Measurements from ENCODE around the gene MYO9B. TPM values are rescaled to one million over a fixed set of nuclear protein-coding genes. Genes with fewer than 3 reads are reported as not detected.
A peak's percentile ranks its signal among the peaks of the same experiment; 100 is the strongest.
"Not testable (repeated sequence)": the region's sequence is repeated elsewhere in the genome, so short reads cannot be mapped to it uniquely, and the experiment has no call there.

Gene MYO9B
- total RNA-seq, 1 donor from 2014 or later: 27.4 TPM

DNA sequence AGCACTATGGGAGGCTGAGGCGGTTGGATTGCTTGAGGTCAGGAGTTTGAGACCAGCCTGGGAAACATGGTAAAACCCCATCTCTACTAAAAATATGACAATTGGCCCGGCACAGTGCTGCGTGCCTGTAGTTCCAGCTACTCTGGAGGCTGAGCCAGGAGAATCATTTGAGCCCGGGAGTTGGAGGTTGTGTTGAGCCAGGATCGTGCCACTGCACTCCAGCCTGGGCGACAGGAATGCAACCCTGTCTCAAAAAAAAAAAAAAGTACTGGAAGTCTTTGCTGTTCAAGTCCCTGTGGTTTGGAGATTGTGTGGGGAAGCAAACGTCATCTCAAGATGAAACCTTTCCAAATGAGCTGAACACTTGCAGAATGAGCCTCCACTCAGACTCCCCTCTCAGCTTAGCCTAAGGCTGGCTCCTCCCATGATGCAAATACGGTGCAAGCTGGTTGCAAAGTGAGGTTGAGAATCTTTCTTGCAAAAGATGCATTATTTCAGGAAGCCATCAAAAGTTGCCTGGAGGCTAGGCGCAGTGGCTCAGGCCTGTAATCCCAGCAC is 46.2 kb downstream of the MYO9B start:
- no peak for ATAC-seq

DNA sequence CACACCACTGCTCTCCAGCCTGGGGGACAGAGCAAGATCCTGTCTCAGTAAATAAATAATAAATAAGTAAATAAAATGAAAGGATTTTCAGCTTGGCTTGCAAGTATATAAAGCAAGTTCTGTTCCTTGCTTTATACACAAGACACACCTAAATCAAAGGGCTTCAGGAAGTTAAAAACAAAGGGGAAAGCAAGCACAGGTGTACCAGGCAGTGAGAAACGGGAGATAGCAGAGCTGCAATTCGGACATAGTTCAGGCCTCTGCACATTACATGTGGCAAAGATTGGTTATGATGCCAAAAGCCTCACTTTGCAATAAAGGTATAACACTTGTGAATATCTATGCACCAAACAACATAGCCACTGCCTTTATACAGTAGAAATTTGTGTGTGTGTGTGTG is 47.5 kb downstream of the MYO9B start:
- ATAC-seq: no peak

DNA sequence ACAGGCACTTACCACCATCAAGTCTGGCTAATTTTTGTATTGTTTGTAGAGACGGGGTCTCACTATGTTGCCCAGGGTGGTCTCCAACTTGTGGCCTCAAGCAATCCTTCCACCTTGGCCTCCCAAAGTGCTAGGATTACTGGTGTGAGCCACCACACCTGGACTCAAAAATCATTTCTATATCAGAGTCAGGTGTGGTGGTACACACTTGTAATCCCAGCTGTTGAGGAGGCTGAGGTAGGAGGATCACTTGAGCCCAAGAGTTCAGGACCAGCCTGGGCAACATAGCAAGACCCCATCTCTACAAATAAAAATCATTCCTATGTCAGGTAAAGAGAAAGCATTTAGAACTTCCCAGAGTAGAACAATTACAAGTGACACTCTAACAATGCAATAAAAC is 48.4 kb downstream of the MYO9B start:
- no peak for ATAC-seq

DNA sequence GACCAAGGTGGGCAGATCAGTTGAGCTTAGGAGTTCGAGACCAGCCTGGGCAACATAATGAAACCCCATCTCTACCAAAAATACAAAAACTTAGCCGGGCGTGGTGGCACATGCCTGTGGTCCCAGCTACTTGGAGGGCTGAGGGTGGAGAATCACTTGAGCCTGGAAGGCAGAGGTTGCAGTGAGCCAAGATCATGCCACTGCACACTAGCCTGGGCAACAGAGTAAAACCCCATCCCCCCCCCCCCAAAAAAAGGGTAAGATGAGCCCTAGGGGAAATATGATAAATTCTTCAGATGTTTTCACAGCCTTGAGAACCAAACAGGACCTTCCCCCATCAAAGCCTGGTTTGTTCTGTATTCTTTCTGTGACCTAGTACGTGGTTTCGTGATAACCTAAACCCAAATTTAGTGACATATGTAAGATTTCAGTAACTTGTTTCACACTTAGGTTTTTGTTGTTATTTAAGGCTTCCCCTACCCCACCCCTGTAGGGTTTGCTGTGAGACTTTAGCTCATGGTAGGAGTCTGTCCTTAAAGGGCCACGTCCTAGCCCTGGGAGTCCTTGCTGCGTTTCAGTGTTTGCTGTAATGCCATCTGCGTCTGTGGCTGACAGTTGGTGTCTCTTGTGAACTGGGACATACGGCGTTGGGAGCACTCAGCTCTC is 49.6 kb downstream of the MYO9B start:
- ATAC-seq: peak; percentile 5

DNA sequence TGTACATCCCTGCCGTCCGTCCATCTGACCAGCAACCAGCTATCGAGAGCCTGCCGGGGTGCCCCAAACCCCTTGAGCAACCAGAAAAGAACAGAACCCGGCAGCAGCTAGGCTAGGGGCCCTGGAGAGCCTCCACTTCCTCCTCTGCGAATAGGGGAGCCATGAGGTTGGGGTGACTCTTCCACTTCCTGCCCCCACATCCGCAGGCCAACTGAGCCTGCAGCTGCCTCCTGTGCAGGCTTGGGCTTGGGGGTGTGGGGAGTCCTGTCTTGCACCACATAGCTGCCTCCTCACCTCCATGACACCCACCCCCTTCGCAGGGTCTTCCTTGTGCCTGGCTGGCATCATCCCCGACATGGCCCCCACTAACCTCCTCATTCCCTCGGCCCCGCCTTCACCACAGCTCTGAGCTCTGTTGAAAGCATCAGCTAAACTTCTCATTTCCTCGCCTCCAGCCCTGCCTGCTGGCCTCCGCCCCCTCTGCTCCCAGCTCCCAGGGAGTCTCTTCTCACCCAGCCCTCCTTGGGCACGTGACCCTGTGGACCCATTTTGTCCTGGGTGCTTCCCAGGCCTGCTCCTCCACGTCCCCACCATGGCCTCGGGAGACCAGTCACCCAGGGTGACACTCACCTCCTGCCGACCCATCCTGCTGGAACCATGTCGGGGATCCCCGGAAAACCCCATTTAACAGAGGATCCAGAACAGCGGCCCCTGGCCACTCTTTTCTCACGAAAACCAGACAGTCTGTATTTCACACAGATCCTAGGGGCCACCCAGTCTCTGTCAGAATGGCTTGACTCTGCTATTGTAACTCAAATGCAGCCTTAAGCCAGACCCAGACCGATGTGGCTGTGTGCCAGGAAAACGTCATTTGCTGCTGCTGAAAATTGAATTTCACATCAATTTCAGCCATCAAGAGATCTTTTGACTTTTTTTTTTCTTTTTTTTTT is 50.4 kb downstream of the MYO9B start:
- ATAC-seq: peak; percentile 74

DNA sequence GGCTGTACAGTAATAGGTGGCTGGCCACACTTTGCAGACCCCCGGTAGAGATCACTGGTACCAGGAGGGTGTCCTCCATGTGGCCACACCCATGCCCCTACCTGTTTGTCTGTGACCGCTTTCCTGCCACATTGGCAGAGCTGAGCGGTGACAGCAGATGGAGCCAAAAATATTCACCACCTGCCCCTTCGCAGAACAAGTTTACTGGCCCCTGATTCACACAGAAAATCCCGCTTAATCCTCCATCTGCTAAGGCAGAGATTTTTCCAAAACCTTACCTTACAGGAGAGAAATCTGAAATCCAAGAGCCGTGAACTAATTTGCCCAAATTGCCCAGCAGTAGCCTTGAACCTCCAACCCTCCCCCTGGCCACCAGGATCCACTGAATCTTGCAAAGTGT is 52.1 kb downstream of the MYO9B start:
- ATAC-seq: no peak

DNA sequence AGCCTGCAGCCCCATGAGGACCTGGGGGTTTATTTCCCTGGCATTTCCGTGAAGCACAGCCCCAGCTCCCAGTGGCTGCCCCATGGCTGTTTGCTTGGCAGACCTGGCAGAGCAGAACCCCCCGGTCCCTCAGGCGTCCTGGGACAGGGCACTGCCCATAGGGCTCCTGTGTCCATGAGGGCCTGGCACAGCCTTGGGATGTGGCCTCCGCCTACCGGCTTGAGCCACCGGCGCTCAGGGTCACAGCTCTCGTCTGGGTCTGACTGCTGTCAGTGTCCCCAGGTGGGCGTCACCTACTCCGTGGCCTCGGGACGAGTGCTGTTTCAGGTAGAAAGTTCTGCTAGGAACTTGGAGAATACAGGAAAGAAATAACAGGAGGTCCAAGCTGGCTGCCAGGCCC is 52.8 kb downstream of the MYO9B start:
- ATAC-seq: no peak

DNA sequence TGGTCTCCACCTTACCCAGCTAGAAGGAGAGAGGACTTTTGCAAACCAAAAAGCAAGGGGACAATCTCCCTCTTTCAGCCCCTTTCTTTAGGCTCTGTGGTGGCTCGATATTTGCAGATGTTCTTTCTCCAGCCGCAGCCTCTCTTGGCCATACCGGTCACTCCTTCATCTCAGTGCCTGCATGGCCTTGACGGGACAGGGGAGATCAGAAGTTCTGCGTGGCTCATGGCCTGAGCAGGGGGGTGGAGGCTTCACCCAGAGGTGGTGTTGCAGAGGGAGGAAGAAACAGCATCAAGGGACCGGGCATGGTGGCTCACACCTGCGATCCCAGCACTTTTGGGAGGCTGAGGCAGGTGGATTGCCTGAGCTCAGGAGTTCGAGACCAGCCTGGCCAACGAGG is 53.2 kb downstream of the MYO9B start:
- no peak for ATAC-seq

DNA sequence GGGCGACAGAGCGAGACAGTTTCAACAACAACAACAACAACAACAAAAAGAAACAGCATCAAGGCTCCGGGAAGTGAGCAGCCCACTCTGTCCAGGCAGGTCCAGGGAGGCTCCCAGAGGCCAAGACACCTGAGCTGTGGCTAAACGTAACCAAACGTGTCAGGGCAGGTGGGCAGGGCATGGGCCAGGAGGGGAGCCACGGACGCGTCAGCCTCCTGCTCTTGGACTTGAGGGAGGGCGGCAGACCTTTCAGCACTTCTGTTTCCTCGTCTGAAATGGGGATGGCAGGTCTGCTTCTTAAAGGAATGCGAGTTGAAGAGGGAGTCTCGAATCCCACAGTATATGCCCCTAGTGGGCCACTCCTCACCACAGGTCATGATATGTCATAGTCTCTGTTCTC is 53.8 kb downstream of the MYO9B start:
- no peak for ATAC-seq

DNA sequence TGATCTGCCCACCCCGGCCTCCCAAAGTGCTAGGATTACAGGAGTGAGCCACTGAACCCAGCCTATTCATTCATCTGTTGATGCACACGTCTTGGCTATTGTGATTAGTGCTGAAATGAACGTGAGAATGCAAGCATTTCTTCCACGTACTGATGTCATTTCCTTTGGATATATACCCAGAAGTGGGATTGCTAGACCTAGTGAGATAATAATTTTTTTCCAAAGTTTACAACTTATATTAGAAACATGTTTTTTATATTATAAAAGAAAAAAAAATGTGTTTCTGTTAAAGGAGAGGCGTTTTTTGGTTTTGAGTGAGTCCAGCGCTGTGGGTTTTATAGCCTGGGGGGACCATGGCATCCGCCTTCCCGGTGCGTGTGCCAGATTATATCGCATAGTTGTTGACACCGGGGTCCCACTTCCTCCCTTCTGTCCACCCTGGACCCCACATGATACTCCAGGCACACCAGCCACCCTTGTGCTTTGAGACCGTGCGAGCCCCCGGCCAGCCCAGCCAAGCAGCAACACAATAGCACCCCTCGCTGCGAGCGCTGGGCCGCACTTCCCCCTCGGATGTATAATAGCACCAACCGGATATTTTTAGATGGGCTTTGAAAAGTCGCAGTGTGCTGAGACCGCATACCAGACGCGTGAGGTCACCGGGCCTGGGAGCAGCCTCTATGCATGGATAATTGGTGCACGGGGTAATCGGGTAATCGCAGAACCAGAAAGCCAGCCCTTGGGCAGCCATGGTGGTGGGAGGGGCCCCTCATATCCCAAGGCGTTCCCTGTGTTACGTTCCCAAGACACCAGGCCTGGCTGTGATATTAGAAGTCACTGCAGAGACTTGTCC is 59.6 kb downstream of the MYO9B start:
- ATAC-seq: peak; percentile 92

DNA sequence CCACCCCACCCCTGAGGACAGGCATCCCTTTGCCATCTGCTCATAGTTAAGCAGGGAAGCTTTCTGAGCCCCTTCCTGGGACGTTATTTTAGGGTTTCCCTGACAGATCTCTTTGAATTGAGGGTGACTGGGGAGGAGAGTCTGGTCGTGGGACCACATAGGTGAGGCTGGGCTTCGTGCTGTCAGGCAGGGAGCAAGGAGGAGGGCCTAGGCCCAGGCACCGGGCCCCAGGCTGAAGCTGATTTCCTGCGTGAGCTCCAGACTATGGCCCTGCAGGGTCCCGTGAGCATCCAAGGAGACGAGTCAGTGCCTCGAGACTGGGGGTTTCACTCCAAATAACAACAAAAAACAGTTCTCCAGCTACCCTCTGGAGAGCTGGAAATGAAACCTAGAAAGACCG is 60.4 kb downstream of the MYO9B start:
- no peak for ATAC-seq

DNA sequence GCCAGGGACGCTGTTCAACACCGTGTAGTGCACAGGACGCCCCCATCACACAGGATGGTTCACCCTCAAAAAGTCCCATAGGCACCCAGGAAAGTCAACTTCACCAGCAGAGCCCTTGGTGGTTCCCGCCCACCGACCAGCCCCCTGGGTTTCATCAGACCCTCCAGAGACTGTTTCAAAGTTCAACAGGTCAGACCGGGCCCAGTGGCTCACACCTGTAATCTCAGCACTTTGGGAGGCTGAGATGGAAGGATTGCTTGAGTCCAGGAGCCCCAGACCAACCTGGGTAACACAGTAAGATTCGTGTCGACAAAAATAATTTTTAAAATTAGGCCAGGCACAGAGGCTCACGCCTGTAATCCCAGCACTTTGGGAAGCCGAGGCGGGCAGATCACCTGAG is 61.0 kb downstream of the MYO9B start:
- ATAC-seq: no peak

DNA sequence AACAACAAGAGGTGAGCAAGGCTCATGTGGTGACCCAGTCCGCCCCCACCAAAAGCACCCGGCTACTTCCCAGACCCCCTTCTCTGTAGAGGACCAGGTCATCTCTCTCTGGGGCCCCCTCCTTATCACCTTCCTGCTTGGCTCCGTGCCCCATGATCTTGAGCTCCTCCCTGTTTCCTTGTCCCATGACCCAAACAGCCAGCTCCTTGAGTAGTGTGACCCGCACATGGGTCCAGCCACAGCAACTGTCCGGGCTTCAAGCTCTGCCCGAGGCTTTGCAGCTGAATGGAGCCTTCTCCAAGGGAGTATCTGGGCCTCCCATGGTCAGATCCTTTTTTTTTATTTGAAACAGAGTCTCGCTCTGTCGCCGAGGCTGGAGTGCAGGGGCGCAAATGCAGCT is 61.8 kb downstream of the MYO9B start:
- no peak for ATAC-seq

DNA sequence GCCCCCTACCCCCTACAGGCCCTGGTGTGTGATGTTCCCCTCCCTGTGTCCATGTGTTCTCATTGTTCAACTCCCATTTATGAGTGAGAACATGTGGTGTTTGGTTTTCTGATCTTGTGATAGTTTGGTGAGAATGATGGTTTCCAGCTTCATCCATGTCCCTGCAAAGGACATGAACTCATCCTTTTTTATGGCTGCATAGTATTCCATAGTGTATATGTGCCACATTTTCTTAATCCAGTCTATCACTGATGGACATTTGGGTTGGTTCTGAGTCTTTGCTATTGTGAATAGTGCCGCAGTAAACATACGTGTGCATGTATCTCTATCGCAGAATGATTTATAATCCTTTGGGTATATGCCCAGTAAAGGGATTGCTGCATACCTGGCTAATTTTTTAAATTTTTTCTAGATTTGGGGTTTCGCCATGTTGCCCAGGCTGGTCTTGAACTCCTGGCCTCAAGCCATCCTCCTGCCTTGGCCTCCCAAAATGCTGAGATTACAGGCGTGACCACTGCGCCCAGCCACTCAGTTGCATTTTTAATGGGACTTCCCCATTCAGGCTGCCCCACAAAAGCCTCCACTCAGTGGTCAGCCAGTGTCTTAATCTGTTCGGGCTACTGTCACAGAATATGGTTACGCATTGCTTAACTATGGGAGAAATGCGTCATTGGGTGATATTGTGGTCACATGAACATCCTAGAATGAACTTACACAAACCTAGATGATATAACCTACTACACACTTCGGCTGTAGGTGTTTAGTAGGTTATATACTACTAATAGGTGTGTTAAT is 62.7 kb downstream of the MYO9B start:
- ATAC-seq: not testable (repeated sequence)

DNA sequence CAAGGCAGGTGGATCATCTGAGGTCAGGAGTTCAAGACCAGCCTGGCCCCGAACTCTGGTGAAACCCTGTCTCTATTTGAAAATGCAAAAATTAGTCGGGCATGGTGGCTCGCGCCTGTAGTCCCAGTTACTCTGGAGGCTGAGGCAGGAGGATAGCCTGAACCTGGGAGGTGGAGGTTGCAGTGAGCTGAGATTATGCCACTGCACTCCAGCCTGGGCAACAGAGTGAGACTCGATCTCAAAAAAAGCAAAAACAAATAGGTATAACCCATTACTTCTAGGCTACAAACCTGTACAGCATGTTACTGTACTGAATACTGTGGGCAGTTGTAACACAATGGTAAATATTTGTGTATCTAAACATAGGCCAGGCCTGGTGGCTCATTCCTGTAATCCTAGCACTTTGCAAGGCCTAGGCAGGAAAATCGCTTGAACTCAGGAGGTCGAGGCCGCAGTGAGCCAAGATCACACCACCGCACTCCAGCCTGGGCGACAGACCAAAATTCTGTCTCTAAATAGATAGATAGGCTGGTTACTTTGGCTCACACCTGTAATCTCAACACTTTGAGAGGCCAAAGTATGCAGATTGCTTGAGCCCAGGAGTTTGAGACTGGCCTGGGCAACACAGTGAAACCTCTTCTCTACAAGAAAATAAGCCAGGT is 63.5 kb downstream of the MYO9B start:
- ATAC-seq: no peak

DNA sequence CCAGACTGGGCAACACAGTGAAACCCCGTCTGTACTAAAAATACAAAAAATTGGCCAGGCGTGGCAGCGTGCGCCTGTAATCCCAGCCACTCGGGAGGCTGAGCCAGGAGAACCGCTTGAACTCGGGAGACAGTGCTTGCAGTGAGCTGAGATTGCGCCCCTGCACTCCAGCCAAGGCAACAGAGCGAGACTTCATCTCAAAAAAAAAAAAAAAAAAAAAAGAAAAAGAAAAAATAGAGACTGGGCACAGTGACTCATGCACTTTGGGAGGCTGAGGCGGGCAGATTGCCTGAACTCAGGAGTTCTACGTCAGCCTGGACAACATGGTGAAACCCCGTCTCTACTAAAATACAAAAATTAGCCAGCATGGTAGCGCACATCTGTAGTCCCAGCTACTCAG is 69.2 kb downstream of the MYO9B start:
- ATAC-seq: not testable (repeated sequence)

DNA sequence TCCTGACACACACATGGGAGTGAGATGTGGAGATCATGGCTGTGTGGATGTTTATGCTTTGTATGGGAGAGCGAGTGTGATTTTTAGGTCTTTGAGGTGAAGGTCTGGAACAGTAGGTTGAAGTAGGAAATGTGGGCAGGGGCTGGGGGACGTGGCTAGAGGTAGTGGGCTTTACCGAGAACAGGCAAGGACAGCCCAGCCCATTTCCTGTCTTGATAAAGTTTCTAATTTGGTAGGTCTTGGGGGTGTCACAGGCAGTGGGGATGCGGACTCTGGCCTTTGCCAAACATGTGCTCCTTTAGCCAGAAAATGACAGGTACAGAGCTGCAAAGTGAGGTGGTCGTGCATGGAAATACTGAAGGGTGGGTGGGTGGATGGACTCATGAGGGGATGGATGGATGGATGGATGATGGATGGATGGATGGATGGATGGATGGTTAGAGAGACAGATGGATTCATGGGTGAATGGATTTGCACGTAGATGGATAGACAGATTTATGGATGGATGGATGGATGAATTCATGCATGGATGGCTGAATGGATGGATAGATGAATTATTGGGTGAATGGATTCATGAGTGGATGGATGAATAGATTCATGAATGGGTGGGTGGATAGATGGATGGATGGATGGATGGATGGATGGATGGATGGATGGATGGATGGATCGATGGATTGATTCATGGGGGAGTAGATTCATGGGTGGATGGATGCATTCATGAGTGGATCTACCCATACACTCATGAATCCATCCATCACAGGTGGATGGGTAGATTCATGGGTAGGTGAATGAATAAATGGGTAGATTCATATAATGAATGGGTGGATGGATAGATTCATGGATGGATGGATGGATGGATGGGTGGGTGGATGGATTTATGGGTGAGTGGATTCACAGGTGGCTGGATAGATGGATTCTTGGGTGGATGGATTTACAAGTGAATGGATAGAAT is 70.2 kb downstream of the MYO9B start:
- ATAC-seq: no peak

DNA sequence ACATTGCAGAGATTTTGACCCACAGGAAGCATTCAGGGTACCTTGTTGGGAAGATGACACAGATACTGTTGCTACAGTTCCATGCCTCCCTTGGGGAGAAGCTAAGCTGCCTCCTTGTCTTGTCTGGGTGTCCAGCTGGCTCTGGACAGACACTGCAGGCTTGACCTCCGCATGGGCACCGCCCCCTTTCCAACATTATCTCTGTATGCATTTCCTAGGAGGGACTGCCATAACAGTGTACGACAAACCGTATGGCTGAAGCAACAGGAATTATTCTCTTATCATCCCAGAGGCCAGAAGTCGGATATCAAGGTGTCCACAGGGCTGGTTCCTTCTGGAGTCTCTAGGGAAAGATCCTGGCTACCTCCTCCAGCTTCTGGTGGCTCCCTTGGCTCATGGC is 72.6 kb downstream of the MYO9B start:
- ATAC-seq: no peak

DNA sequence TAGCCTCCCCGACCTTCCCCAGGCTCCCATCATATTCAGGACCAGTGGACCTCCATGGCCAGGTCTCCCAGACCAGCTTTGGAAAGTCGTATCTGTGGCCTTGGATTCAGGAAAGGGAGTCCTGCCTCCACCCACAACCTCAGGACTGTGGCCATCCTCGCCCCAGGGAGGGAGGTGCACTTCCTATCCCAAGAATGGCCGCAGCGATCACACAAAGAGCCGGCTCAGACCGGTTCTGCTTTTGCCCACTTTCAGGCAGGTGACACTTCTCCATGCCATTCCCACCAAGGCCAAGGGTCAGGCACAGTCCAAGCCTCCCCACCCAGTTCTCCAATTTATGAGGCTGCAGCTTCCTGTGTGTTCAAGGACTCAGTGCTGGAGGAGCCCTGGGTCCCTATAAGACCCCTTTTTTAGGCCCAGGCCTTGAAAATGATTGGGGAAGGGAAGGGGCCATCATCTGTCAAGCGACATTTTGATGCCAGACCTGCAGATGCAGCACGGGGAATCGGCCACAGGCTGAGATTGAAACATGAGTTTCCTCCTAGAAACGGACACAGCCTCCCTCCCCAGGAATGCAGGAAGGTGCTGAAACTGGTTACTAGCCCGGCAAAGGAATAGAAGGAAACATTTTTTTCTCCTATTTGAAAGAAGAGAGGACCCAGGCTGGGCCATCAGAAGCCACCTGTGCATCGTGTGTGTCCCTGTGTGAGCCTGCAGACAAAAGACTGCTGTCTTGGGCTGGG is 74.0 kb downstream of the MYO9B start:
- ATAC-seq: no peak
